Measurements from ENCODE around the gene SORBS2. TPM values are rescaled to one million over a fixed set of nuclear protein-coding genes. Genes with fewer than 3 reads are reported as not detected.

The SORBS2 gene
- total RNA-seq, 1 experiment from 2014 or later = 8.4 TPM

- no peaks in the 10 kb centered on the region for H3K4me1 ChIP-seq (ENCODE audit: control insufficient read depth, insufficient read depth, low read length)
- H3K27ac ChIP-seq (ENCODE audit: low read length) = no peak overlapping the region
- in situ Hi-C loops (cut with HindIII; ENCODE audit: low pct_unique_long_range_greater_than_20kb, low sequenced_read_pairs) (no loop called here), intact Hi-C loops (cut with micrococcal nuclease; ENCODE audit: unreplicated experiment) (no loop called here)
- TF ChIP-seq POLR2AphosphoS5 (IDR thresholded peaks at IDR 0.05; ENCODE audit: low read depth, low read length) (no peak), TCF7L2 (IDR thresholded peaks at IDR 0.05; ENCODE audit: low read depth, low read length) (no peak), SIN3A (IDR thresholded peaks at IDR 0.05; ENCODE audit: borderline replicate concordance, insufficient read depth, low read depth, low read length) (no peak), REST (IDR thresholded peaks at IDR 0.05; ENCODE audit: insufficient read depth in 1 of 2, low read depth in 2 of 2, low read length in 1 of 2) (no peak)
- TF ChIP-seq, protein P1, sequence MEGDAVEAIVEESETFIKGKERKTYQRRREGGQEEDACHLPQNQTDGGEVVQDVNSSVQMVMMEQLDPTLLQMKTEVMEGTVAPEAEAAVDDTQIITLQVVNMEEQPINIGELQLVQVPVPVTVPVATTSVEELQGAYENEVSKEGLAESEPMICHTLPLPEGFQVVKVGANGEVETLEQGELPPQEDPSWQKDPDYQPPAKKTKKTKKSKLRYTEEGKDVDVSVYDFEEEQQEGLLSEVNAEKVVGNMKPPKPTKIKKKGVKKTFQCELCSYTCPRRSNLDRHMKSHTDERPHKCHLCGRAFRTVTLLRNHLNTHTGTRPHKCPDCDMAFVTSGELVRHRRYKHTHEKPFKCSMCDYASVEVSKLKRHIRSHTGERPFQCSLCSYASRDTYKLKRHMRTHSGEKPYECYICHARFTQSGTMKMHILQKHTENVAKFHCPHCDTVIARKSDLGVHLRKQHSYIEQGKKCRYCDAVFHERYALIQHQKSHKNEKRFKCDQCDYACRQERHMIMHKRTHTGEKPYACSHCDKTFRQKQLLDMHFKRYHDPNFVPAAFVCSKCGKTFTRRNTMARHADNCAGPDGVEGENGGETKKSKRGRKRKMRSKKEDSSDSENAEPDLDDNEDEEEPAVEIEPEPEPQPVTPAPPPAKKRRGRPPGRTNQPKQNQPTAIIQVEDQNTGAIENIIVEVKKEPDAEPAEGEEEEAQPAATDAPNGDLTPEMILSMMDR (IDR thresholded peaks at IDR 0.05) = no peak
- ChIA-PET CTCF (no interaction called here), POLR2A (no interaction called here)
- H3K27me3 ChIP-seq (ENCODE audit: control insufficient read depth, insufficient read depth, low read length) = no peaks in the 10 kb centered on the region
- no peaks in the 10 kb centered on the region for H3K9me3 ChIP-seq (ENCODE audit: control insufficient read depth, insufficient read depth, low read depth, low read length)
- no peaks in the 10 kb centered on the region for H3K36me3 ChIP-seq (ENCODE audit: control insufficient read depth, insufficient read depth, low read length)
- ATAC-seq (no peak), DNase-seq (ENCODE audit: low read depth, low spot score) (no peak)
- no peak overlapping the region for H3K4me3 ChIP-seq (ENCODE audit: low read depth in 2 of 2, low read length in 2 of 2)
- BruUV-seq (replicated peaks) = no TSS peak
Measured at GRCh38 chr4:185665655-185666054, 146.3 kb downstream of the SORBS2 start.

- CTCF ChIA-PET = no interaction called here
- intact Hi-C loops (cut with micrococcal nuclease; ENCODE audit: unreplicated experiment) = no loop called here
Measured at GRCh38 chr4:185664481-185664880, 147.5 kb downstream of the SORBS2 start.

More at GRCh38 chr4:185664481-185664880, 147.5 kb downstream of the SORBS2 start:
- no peak for TF ChIP-seq SIN3A (IDR thresholded peaks at IDR 0.05; ENCODE audit: borderline replicate concordance, insufficient read depth, low read depth, low read length)
- no peak for TF ChIP-seq TCF7L2 (IDR thresholded peaks at IDR 0.05; ENCODE audit: low read depth, low read length)
- TF ChIP-seq POLR2AphosphoS5 (IDR thresholded peaks at IDR 0.05; ENCODE audit: low read depth, low read length) = no peak
- no peak for TF ChIP-seq REST (IDR thresholded peaks at IDR 0.05; ENCODE audit: insufficient read depth in 1 of 2, low read depth in 2 of 2, low read length in 1 of 2)
- TF ChIP-seq, protein P1 (IDR thresholded peaks at IDR 0.05) = no peak
- H3K4me1 ChIP-seq (ENCODE audit: control insufficient read depth, insufficient read depth, low read length) = no peaks in the 10 kb centered on the region
- no peaks in the 10 kb centered on the region for H3K36me3 ChIP-seq (ENCODE audit: control insufficient read depth, insufficient read depth, low read length)
- H3K9me3 ChIP-seq (ENCODE audit: control insufficient read depth, insufficient read depth, low read depth, low read length) = no peaks in the 10 kb centered on the region
- no peak for DNase-seq (ENCODE audit: low read depth, low spot score)
- H3K27ac ChIP-seq (ENCODE audit: low read length) = no peak overlapping the region
- no peaks in the 10 kb centered on the region for H3K27me3 ChIP-seq (ENCODE audit: control insufficient read depth, insufficient read depth, low read length)
- no peak for ATAC-seq
- POLR2A ChIA-PET = no interaction called here
- H3K4me3 ChIP-seq (ENCODE audit: low read depth in 2 of 2, low read length in 2 of 2) = no peak overlapping the region
- BruUV-seq (replicated peaks) = no TSS peak
- in situ Hi-C loops (cut with HindIII; ENCODE audit: low pct_unique_long_range_greater_than_20kb, low sequenced_read_pairs) = no loop called here
